ENCODE measurements around the gene ANKZF1.

Gene ANKZF1

GRCh38 chr2:219206328-219207133, 23.1 kb upstream of the ANKZF1 start, which contains the start of gene ZFAND2B:
Gene ZFAND2B, plus strand, starts transcription at chr2:219206782. Its CDS starts 206 bp downstream, at chr2:219206988.
- Histone ChIP-seq H3K27ac (peak within 1 kb of the TSS; percentile 93), H3K36me3 (ENCODE audit: insufficient read depth, low read length) (peaks cover 34% of the 10 kb centered on the region), H3K9ac (ENCODE audit: insufficient read length) (peak within 1 kb of the TSS; percentile 91), H3K9me3 (ENCODE audit: low read depth, low read length) (no peaks in the 10 kb centered on the region), H3K4me3 (peak within 1 kb of the TSS; percentile 96)
- peak; percentile 98 for TF ChIP-seq POLR2AphosphoS5 (IDR thresholded peaks at IDR 0.05; ENCODE audit: borderline replicate concordance, low read depth, low read length)
- TF ChIP-seq FOXP2 (optimal IDR thresholded peaks at IDR 0.05; ENCODE audit: control extremely low read depth, extremely low read length, insufficient read depth): no peak
- no peak for DNase-seq (ENCODE audit: low read depth, low spot score)

- no peaks in the 10 kb centered on the region for H3K9me3 ChIP-seq (ENCODE audit: low read depth, low read length)
- TF ChIP-seq FOXP2 (optimal IDR thresholded peaks at IDR 0.05; ENCODE audit: control extremely low read depth, extremely low read length, insufficient read depth): no peak
- no peak for TF ChIP-seq EZH2 (IDR thresholded peaks at IDR 0.05)
- no peak for TF ChIP-seq POLR2AphosphoS5 (IDR thresholded peaks at IDR 0.05; ENCODE audit: borderline replicate concordance, low read depth, low read length)
- H3K36me3 ChIP-seq (ENCODE audit: insufficient read depth, low read length): peaks cover 37% of the 10 kb centered on the region
- no peak for DNase-seq (ENCODE audit: low read depth, low spot score)
- peak overlapping the region; percentile 96 for H3K4me3 ChIP-seq
- H3K27ac ChIP-seq: peak overlapping the region; percentile 93
- H3K9ac ChIP-seq (ENCODE audit: insufficient read length): peak overlapping the region; percentile 40
Observed at GRCh38 chr2:219207134-219207883, 22.3 kb upstream of the ANKZF1 start.

GRCh38 chr2:219207884-219208740, 21.5 kb upstream of the ANKZF1 start:
- Histone ChIP-seq H3K36me3 (ENCODE audit: insufficient read depth, low read length) (peaks cover 45% of the 10 kb centered on the region), H3K9ac (ENCODE audit: insufficient read length) (peak overlapping the region; percentile 40), H3K9me3 (ENCODE audit: low read depth, low read length) (no peaks in the 10 kb centered on the region), H3K27ac (peak overlapping the region; percentile 68), H3K4me3 (peak overlapping the region; percentile 96; the same call in 1 of the 2 replicates)
- TF ChIP-seq FOXP2 (optimal IDR thresholded peaks at IDR 0.05; ENCODE audit: control extremely low read depth, extremely low read length, insufficient read depth): no peak
- peak; percentile 18; the same call in 1 of the 2 replicates for TF ChIP-seq POLR2AphosphoS5 (IDR thresholded peaks at IDR 0.05; ENCODE audit: borderline replicate concordance, low read depth, low read length)
- no peak for DNase-seq (ENCODE audit: low read depth, low spot score)

DNA sequence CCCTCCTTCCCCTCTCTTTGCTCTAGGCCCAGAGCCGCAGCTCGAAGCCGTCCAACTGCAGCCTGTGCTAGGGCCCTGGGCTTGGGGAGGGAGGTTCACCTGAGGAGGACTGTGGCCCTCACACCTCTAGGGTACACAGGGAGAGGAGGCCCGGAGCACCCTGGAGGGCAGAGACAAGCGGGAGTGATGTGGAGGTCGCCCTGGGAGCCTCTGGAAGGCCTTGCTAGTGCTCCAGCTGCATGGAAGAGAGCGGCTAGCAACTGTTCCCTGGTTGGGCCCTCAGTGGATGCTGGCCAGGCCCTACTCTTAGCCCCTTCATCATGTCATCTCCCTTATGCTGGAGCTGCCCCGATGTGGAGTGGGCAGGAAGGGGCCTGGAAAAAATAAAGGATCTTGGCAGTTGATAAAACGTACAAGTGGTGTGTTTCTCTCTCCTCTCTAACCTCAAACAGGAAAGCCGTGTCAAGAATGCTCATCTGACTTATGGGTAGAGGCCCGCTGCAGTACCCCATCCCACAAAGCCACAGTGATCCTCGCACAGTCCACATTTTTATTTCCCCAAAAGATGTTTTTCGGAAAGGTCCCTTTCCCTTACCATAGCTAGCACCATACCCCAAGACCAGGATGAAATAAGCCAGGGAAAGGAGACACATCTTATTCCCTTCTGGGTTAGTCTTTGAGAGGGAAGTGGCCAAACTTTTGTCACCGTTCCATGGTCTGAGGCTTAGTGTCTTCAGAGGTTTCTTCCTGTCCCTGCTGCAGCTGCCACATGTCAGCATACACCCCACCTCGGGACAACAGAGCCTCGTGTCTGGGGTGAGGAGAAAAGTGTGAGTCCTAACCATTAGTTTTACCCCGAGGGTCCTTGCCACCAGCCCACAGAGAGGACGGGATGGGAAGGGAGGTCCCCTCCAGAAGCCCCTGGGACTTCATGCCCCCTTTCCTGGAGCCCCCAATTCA, 20.1 kb upstream of the ANKZF1 start:
- peak; percentile 36; the same call in 1 of the 2 replicates for TF ChIP-seq POLR2AphosphoS5 (IDR thresholded peaks at IDR 0.05; ENCODE audit: borderline replicate concordance, low read depth, low read length)
- no peak for TF ChIP-seq FOXP2 (optimal IDR thresholded peaks at IDR 0.05; ENCODE audit: control extremely low read depth, extremely low read length, insufficient read depth)
- Histone ChIP-seq H3K4me3 (no peak overlapping the region), H3K9ac (ENCODE audit: insufficient read length) (no peak overlapping the region), H3K27ac (peak overlapping the region; percentile 68), H3K36me3 (ENCODE audit: insufficient read depth, low read length) (peaks cover 59% of the 10 kb centered on the region), H3K9me3 (ENCODE audit: low read depth, low read length) (no peaks in the 10 kb centered on the region)
- no peak for DNase-seq (ENCODE audit: low read depth, low spot score)

DNA sequence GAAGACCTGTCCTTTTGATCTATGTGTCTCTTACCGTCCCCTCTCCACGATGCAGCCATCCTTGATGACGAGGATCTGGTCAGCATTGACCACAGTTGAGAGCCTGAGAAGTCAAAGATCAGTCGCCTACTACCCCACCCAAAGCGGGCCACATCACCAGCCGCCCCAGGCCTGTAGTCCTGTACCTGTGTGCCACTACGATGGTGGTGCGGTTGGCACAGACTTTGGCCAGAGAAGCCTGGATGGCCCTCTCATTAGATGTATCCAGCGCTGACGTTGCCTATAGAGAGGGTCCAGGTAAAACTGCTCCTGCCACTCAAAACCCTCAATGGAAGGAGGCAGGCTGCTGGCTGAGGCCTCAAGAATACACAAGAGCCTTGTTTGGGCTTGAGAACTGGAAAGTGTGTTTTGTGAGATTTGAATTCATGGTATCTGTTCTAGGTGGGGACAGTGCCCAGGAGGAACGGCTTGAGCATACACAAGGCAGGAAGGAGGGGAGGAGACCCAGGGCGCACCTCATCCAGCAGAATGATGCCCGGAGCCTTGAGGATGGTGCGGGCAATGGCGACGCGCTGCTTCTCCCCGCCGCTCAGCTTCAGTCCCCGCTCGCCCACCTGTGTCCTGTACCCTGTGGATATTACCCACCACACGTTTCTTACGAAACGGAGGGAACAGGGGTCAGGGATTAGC, 19.3 kb upstream of the ANKZF1 start:
- Histone ChIP-seq H3K9ac (ENCODE audit: insufficient read length) (no peak overlapping the region), H3K36me3 (ENCODE audit: insufficient read depth, low read length) (peaks cover 68% of the 10 kb centered on the region), H3K27ac (peak overlapping the region; percentile 25; the same call in 1 of the 2 replicates), H3K9me3 (ENCODE audit: low read depth, low read length) (no peaks in the 10 kb centered on the region), H3K4me3 (no peak overlapping the region)
- no peak for DNase-seq (ENCODE audit: low read depth, low spot score)
- TF ChIP-seq POLR2AphosphoS5 (IDR thresholded peaks at IDR 0.05; ENCODE audit: borderline replicate concordance, low read depth, low read length) (no peak), FOXP2 (optimal IDR thresholded peaks at IDR 0.05; ENCODE audit: control extremely low read depth, extremely low read length, insufficient read depth) (no peak), EZH2 (IDR thresholded peaks at IDR 0.05) (no peak)

DNA sequence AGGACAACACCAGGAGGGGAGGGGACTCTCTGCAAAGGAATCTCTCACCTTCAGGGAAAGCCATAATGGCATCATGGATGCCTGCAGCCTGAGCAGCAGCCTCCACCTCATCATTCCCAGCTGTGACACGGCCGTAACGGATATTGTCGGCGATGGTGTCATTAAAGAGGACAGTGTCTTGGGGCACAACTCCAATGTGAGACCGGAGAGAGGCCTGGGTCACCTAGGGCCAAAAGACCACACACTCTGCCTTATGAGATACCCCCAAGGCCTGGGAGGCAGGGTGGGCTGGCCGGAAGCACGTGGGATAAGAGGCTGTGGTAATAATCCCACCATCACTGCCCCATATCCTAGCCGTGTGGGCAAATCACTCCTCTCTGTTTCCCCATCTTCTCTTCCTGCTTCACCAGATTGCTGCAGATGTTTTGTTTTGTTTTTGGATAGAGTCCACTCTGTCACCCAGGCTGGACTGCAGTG, 18.7 kb upstream of the ANKZF1 start:
- TF ChIP-seq EZH2 (IDR thresholded peaks at IDR 0.05) (no peak), FOXP2 (optimal IDR thresholded peaks at IDR 0.05; ENCODE audit: control extremely low read depth, extremely low read length, insufficient read depth) (no peak), POLR2AphosphoS5 (IDR thresholded peaks at IDR 0.05; ENCODE audit: borderline replicate concordance, low read depth, low read length) (no peak)
- Histone ChIP-seq H3K4me3 (no peak overlapping the region), H3K27ac (no peak overlapping the region), H3K36me3 (ENCODE audit: insufficient read depth, low read length) (peaks cover 73% of the 10 kb centered on the region), H3K9ac (ENCODE audit: insufficient read length) (no peak overlapping the region), H3K9me3 (ENCODE audit: low read depth, low read length) (no peaks in the 10 kb centered on the region)
- no peak for DNase-seq (ENCODE audit: low read depth, low spot score)
